Liver (tissue), 2 donors: ENCODE measurements around the gene RELN.

ENCODE experiments used
- HNF4A ChIP-seq, 2 donors: conservative IDR thresholded peaks; 2 replicates each; pipeline ENCODE4 v1.6.1; 2016; ENCODE audit warnings: antibody characterized with exemption in 2 of 2, mild to moderate bottlenecking in 2 of 2
- RAD21 ChIP-seq, 2 donors: IDR thresholded peaks; 2 replicates each; pipeline ENCODE4 v1.6.1; 2016; ENCODE audit warnings: antibody characterized with exemption in 2 of 2, mild to moderate bottlenecking in 2 of 2
- donor health status: healthy.

DNA sequence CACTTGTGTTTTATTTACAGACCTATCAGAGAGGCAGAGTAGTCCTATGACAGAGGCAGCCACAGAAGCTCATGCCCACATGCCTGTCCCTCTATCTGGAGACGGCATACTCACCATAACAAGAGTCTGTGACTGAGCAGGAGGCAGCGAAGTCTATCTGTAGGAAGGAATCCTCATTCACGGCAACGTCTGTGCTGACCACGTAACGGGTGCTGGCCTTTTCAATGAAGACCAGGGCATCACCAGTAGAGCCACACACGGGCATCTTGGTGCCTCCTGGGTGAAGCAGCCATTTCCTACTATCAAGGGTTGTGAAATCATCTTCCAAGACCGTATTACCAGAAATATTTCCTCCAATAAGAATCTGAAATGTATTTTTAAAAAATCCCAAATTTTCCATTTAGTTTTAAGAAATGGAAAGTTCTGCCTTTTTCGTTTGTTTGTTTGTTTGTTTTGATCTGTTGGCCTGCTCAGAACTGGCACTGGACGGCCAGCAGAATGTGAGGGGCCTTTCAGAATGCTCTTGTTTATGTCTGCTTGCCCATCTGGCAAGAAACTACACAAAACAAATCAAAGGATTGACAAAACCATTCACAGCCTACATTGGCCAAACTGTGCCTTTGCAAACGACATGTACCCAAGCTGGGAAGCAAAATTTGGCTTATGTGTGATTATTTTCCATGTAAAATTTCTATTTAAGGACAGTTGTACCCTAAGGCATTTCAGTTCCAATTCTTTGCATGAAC, 450.3 kb downstream of the RELN start:
- no peak for TF ChIP-seq RAD21 (IDR thresholded peaks at IDR 0.05)
- no peak for TF ChIP-seq HNF4A (conservative IDR thresholded peaks at IDR 0.05)
